ENCODE measurements around the gene CKM. TPM values are rescaled to one million over a fixed set of nuclear protein-coding genes. Genes with fewer than 3 reads are reported as not detected.
"Not testable (repeated sequence)": the region's sequence is repeated elsewhere in the genome, so short reads cannot be mapped to it uniquely, and the experiment has no call there.

The CKM gene
- polyA plus RNA-seq, 3 donors: 0.42 to 1.6 (median 0.50) TPM

DNA sequence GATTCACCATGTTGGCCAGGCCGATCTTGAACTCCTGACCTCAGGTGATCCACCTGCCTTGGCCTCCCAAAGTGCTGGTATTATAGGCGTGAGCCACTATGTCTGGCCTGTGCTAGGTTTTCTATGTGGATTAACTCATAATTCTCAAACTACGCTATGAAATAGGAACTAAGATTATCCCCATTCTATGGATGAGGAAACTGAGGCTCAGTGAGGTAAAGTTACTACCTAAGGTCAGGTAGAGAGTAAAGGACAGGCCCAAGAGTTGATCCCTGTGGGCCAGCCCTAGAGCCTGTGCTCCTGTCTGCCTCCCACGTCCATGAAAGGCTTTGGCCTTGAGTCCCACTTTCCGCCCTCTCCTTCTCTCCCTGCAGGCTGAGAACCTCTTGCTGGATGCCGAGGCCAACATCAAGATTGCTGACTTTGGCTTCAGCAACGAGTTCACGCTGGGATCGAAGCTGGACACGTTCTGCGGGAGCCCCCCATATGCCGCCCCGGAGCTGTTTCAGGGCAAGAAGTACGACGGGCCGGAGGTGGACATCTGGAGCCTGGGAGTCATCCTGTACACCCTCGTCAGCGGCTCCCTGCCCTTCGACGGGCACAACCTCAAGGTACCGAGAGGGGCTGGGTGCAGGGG is 51.5 kb downstream of the CKM start:
- no peak for DNase-seq (ENCODE audit: extremely low read depth in 1 of 11, low read depth in 9 of 11, low spot score in 4 of 11)

DNA sequence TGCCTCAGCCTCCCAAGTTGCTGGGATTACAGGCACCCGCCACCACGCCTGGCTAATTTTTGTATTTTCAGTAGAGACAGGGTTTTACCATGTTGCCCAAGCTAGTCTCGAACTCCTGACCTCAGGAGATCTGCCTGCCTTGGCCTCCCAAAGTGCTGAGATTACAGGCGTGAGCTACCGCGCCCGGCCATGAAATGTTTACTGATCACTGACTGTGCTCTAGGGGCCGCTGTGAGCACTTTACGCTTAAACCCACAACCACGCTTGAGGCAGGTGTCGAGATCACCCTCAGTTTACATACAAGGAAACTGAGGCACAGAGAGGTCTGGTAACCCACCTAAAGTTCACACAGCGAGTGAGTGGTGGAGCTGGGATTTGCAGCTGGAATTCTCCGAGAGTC is 52.7 kb downstream of the CKM start:
- not testable (repeated sequence) for DNase-seq (ENCODE audit: extremely low read depth in 1 of 11, low read depth in 9 of 11, low spot score in 4 of 11)

DNA sequence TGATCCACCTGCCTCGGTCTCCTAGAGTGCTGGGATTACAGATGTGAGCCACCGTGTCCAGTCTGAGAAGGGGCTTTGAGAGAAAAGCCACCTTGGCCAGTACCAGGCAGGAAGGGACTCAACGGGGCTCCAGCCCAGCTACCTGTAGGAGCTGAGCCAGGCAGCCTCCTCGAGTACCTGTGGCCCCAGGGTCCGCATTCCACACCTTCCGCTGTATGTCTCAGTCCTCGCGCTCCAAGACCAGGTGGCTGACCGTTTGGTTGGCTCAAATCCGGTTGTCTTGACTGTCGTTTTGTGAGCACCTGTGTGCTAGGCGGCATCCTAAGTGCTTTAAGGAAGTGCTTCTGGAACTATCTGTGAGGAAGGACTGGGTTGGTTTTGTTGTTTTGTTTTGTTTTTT is 55.4 kb downstream of the CKM start:
- DNase-seq (ENCODE audit: extremely low read depth in 1 of 11, low read depth in 9 of 11, low spot score in 4 of 11): no peak

DNA sequence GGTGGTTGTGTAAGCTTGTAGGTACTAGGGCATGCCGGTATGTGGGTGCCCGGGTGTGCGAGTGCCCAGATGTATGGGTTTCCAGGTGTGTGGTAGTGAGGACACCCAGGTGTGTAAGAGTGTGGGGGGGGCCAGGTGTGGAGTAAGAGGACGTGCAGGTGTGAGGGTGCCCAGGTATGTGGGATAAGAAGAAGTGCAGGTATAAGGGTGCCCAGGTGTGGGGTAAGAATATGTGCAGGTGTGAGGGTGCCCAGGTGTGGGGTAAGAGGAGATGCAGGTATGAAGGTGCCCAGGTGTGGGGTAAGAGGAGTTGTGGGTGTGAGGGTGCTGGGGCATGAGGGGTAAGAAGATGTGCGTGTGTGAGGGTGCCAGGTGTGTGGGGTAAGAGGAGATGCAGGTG is 57.3 kb downstream of the CKM start:
- DNase-seq (ENCODE audit: extremely low read depth in 1 of 11, low read depth in 9 of 11, low spot score in 4 of 11): no peak

DNA sequence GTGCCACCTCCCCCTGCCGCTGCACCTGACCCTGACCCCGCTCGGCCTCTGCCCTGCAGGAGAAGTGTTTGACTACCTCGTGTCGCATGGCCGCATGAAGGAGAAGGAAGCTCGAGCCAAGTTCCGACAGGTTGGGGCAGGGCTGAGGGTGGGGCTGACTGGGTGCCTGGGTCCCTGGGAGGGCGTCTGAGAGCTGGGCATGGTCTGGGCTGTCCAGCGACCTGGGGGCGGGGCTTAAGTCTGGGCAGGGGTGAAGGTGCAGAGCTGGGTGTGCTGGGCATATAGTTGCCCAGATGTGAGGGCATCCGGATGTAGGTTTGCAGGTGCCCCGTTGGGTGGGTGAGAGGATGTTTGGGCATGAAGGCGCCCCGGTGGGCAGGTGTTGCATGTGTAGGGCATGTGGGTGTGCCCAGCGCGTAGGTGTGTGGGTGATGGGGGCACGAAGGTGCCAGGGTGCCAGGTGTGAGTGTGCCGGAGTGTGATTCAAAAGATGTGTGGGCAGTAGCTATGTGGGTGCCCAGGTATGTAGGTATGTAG is 57.8 kb downstream of the CKM start:
- no peak for DNase-seq (ENCODE audit: extremely low read depth in 1 of 11, low read depth in 9 of 11, low spot score in 4 of 11)

DNA sequence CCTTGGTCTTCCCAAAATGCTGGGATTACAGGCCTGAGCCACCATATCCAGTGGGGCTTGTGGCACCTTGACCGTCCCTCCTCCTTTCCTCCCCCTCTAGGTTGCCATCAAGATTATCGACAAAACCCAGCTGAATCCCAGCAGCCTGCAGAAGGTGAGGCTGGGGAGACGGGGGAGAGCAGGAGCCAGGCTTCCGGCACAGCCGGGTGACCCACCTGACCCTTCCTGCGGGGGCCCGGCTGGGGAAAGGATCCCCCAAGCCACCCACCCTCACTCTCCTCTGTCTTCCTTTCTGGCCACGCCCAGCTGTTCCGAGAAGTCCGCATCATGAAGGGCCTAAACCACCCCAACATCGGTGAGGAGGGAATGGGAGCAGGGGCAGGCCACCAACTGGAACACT is 59.7 kb downstream of the CKM start:
- no peak for DNase-seq (ENCODE audit: extremely low read depth in 1 of 11, low read depth in 9 of 11, low spot score in 4 of 11)

DNA sequence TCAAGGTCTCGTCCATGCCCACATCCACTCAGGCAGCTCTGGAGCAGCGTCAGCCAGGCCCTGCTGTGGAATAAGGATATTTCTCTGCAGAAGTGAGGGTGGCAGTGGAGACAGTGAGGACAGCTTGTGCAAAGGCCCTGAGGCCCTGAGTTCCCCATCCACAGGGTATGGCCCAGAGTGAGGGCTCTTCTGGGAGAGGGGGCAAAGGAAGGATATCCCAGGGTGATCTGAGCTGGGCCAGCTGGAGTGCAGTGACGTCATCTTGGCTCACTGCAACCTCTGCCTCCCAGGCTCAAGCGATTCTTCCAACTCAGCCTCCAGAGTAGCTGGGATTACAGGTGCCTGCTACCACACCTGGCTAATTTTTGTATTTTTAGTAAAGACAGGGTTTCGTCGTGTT is 60.1 kb downstream of the CKM start:
- no peak for DNase-seq (ENCODE audit: extremely low read depth in 1 of 11, low read depth in 9 of 11, low spot score in 4 of 11)

DNA sequence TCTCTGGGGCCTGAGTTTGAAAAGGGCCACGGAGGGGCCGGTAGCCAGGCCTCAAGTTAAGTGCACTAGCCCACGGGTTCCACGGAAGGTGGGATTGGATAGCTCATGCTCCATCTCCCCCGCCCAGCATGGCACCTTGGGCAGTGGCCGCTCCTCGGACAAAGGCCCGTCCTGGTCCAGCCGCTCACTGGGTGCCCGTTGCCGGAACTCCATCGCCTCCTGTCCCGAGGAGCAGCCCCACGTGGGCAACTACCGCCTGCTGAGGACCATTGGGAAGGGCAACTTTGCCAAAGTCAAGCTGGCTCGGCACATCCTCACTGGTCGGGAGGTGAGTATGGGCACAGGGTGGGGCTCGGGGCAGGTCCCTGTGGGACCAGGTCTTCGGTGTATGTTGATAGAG is 63.8 kb downstream of the CKM start:
- no peak for DNase-seq (ENCODE audit: extremely low read depth in 1 of 11, low read depth in 9 of 11, low spot score in 4 of 11)

DNA sequence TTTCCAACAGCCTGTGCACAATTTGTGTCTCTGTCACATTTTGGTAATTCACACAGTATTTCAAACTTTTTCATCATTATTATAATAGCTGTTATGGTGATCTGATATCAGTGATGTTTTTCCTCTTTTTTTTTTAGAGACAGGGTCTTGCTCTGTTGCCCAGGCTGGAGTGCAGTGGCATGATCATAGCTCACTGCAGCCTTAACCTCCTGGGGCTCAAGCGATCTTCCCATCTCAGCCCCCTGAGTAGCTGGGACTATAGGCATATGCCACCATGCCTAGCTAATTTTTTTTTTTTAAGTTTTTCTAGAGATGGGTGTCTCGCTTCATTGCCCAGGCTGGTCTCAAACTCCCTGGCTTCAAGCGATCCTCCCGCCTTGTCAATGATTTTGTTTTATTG is 65.8 kb downstream of the CKM start:
- no peak for DNase-seq (ENCODE audit: extremely low read depth in 1 of 11, low read depth in 9 of 11, low spot score in 4 of 11)

Other genes with a start within 250 kb of the CKM start
- gene ZNF296, start 246.4 kb downstream of the CKM start, polyA plus RNA-seq (ENCODE audit: insufficient read length in 3 of 3): 1 to 10 TPM in 2 of 3 donors, under 1 TPM in 1; 0.76 to 2.6 (median 1.4) TPM
- gene GEMIN7, start 243.6 kb downstream of the CKM start, polyA plus RNA-seq (ENCODE audit: insufficient read length in 3 of 3): 10 to 100 TPM; 17.8 to 25.9 (median 22.6) TPM
- 10 to 100 TPM; 23.3 to 39.5 (median 32.4) TPM for gene PPP1R37, start 229.7 kb downstream of the CKM start, polyA plus RNA-seq (ENCODE audit: insufficient read length in 3 of 3)
- gene NKPD1, start 161.9 kb downstream of the CKM start, polyA plus RNA-seq (ENCODE audit: insufficient read length in 3 of 3): under 1 TPM; 0.09 to 0.38 (median 0.13) TPM
- 10 to 100 TPM; 29.4 to 46.9 (median 44.5) TPM for gene TRAPPC6A, start 144.6 kb downstream of the CKM start, polyA plus RNA-seq (ENCODE audit: insufficient read length in 3 of 3)
- gene BLOC1S3, start 144.1 kb downstream of the CKM start, polyA plus RNA-seq (ENCODE audit: insufficient read length in 3 of 3): 10 to 100 TPM in 2 of 3 donors, 1 to 10 TPM in 1; 9.1 to 10.5 (median 10.4) TPM
- gene EXOC3L2, start 77.5 kb downstream of the CKM start, polyA plus RNA-seq (ENCODE audit: insufficient read length in 3 of 3): 10 to 100 TPM in 2 of 3 donors, 1 to 10 TPM in 1; 6.1 to 13.1 (median 12.3) TPM
- 10 to 100 TPM; 39.0 to 43.3 (median 42.4) TPM for gene MARK4, start 71.6 kb downstream of the CKM start, polyA plus RNA-seq (ENCODE audit: insufficient read length in 3 of 3)
- 1 to 10 TPM; 1.3 to 2.4 (median 2.0) TPM for gene KLC3, start 17.9 kb upstream of the CKM start, polyA plus RNA-seq (ENCODE audit: insufficient read length in 3 of 3)
- 10 to 100 TPM; 33.5 to 36.9 (median 35.5) TPM for gene ERCC2, start 47.7 kb upstream of the CKM start, polyA plus RNA-seq (ENCODE audit: insufficient read length in 3 of 3)
- gene PPP1R13L, start 82.2 kb upstream of the CKM start, polyA plus RNA-seq (ENCODE audit: insufficient read length in 3 of 3): 10 to 100 TPM in 1 of 3 donors, 1 to 10 TPM in 2; 6.1 to 14.7 (median 7.9) TPM
- gene POLR1G, start 83.8 kb upstream of the CKM start, polyA plus RNA-seq (ENCODE audit: insufficient read length in 3 of 3): 1 to 10 TPM; 3.3 to 4.5 (median 4.3) TPM
- 10 to 100 TPM; 75.1 to 90.2 (median 82.4) TPM for gene ERCC1, start 101.0 kb upstream of the CKM start, polyA plus RNA-seq (ENCODE audit: insufficient read length in 3 of 3)
- 10 to 100 TPM; 24.5 to 89.1 (median 81.2) TPM for gene FOSB, start 145.1 kb upstream of the CKM start, polyA plus RNA-seq (ENCODE audit: insufficient read length in 3 of 3)
- gene RTN2, start 174.2 kb upstream of the CKM start, polyA plus RNA-seq (ENCODE audit: insufficient read length in 3 of 3): 1 to 10 TPM; 5.3 to 10.0 (median 9.7) TPM
- gene PPM1N, start 175.6 kb upstream of the CKM start, polyA plus RNA-seq (ENCODE audit: insufficient read length in 3 of 3): under 1 TPM in 2 of 3 donors, not detected in 1; 0.09 to 0.21 TPM
- 10 to 100 TPM; 49.0 to 57.7 (median 50.5) TPM for gene VASP, start 184.6 kb upstream of the CKM start, polyA plus RNA-seq (ENCODE audit: insufficient read length in 3 of 3)